GM23248 (cell line): ENCODE results near the gene ZCCHC10. TPM values are rescaled to one million over a fixed set of nuclear protein-coding genes. Genes with fewer than 3 reads are reported as not detected.

Experiments
- DNase-seq: peaks from one replicate; pipeline ENCODE4 v3.0.0-alpha.2; 2015
- H2AFZ ChIP-seq: fragments of 200-600 bp; sonication (generic); 2 replicates; pipeline ENCODE4 v1.6.1; 2016; ENCODE audit warnings: antibody characterized with exemption
- H3F3A ChIP-seq: fragments of 200-600 bp; sonication (generic); 2 replicates; pipeline ENCODE4 v1.6.1; 2016; ENCODE audit warnings: mild to moderate bottlenecking, antibody characterized with exemption, mixed run types; ENCODE audit not compliant: insufficient read depth
- H3K27ac ChIP-seq: fragments of 200-600 bp; sonication (generic); 2 replicates; pipeline ENCODE4 v1.5.1; 2016; ENCODE audit warnings: mild to moderate bottlenecking
- H3K27me3 ChIP-seq: fragments of 200-600 bp; sonication (generic); replicated peaks from 2 replicates; pipeline ENCODE4 v1.6.1; 2016; ENCODE audit warnings: mild to moderate bottlenecking; ENCODE audit not compliant: insufficient read depth
- H3K36me3 ChIP-seq: fragments of 200-600 bp; sonication (generic); 2 replicates; pipeline ENCODE4 v1.6.1; 2016; ENCODE audit warnings: low read depth, mild to moderate bottlenecking
- H3K4me1 ChIP-seq: fragments of 200-600 bp; sonication (generic); 2 replicates; pipeline ENCODE4 v1.6.1; 2016; ENCODE audit warnings: mild to moderate bottlenecking; ENCODE audit not compliant: insufficient read depth
- H3K4me2 ChIP-seq: fragments of 200-600 bp; sonication (generic); one replicate; pipeline ENCODE4 v1.6.1; 2016; ENCODE audit warnings: mild to moderate bottlenecking; ENCODE audit not compliant: unreplicated experiment
- H3K4me3 ChIP-seq: fragments of 200-600 bp; sonication (generic); 2 replicates; pipeline ENCODE4 v1.5.1; 2016; ENCODE audit warnings: mild to moderate bottlenecking
- H3K79me2 ChIP-seq: fragments of 200-600 bp; sonication (generic); 2 replicates; pipeline ENCODE4 v1.6.1; 2016; ENCODE audit warnings: mild to moderate bottlenecking; ENCODE audit not compliant: insufficient read depth
- H3K9ac ChIP-seq: fragments of 200-600 bp; sonication (generic); 2 replicates; pipeline ENCODE4 v1.6.1; 2016; ENCODE audit warnings: mild to moderate bottlenecking
- H3K9me2 ChIP-seq: fragments of 200-600 bp; sonication (generic); 2 replicates; pipeline ENCODE4 v1.6.1; 2016; ENCODE audit warnings: mixed run types, mild to moderate bottlenecking, moderate library complexity; ENCODE audit not compliant: insufficient read depth
- H3K9me3 ChIP-seq: fragments of 200-600 bp; sonication (generic); one replicate; pipeline ENCODE4 v1.6.1; 2017; ENCODE audit warnings: low read depth
- H4K20me1 ChIP-seq: fragments of 200-600 bp; sonication (generic); 2 replicates; pipeline ENCODE4 v1.6.0; 2016; ENCODE audit not compliant: insufficient read depth
- EZH2 ChIP-seq: fragments of 200-600 bp; sonication (generic); IDR thresholded peaks from 2 replicates; pipeline ENCODE4 v1.6.1; 2018; ENCODE audit warnings: antibody characterized with exemption, mild to moderate bottlenecking; ENCODE audit not compliant: insufficient read depth, poor library complexity, severe bottlenecking
- EZH2phosphoT487 ChIP-seq: fragments of 200-600 bp; sonication (generic); IDR thresholded peaks from 2 replicates; pipeline ENCODE4 v1.6.1; 2018; ENCODE audit warnings: antibody characterized with exemption, moderate library complexity, mild to moderate bottlenecking, low read depth; ENCODE audit not compliant: insufficient read depth
- WGBS, 2 experiments: methylation state at CpG; one replicate each; pipeline ENCODE4 v1.1.6; 2015 to 2017; ENCODE audit warnings: low lambda C conversion rate in 2 of 2, low coverage in 1 of 2; ENCODE audit errors: missing lambda C conversion rate in 2 of 2; 5-methylcytosine and 5-hydroxymethylcytosine counted together
- in situ Hi-C: fragments of 300-500 bp; cut with MboI; formaldehyde crosslinking; loops from 2 replicates; pipeline ENCODE4 v1.15.0; 2020
- polyA plus RNA-seq: library from polyadenylated mRNA; unstranded; fragments of >200 nt; fragmentation: Nextera tagmentation; extraction: Ambion mirVana; gene quantifications from 2 replicates; pipeline ENCODE4 v1.2.1, GENCODE V29; 2016
- total RNA-seq: library from RNA; depleted of rRNA; stranded (reverse); fragments of >200 nt; shearing (Covaris generic); gene quantifications from 2 replicates; pipeline ENCODE4 v1.2.3, GENCODE V29; 2014

The ZCCHC10 gene
- total and polyA plus RNA-seq, 2 experiments from 2014 or later: 9.5 to 22.6 TPM

- H4K20me1 ChIP-seq: peaks cover 7% of the 10 kb centered on the region
- in situ Hi-C loops: no loop called here
- no peaks in the 10 kb centered on the region for H3K9me3 ChIP-seq
- H3K9ac ChIP-seq: peak within 1 kb of the TSS; percentile 98
- H3K4me1 ChIP-seq: peaks cover 20% of the 10 kb centered on the region
- H3K9me2 ChIP-seq: no peaks in the 10 kb centered on the region
- no peak for TF ChIP-seq EZH2
- TF ChIP-seq EZH2phosphoT487: no peak
- peaks cover 56% of the 10 kb centered on the region for H3K79me2 ChIP-seq
- H3F3A ChIP-seq: peaks cover 25% of the 10 kb centered on the region
- H3K4me3 ChIP-seq: peak within 1 kb of the TSS; percentile 88
- peak; percentile 100 for DNase-seq
- H2AFZ ChIP-seq: peak within 1 kb of the TSS; percentile 75
- H3K36me3 ChIP-seq: no peaks in the 10 kb centered on the region
- WGBS, 2 experiments: 0 to 1% methylated on average over 68 of the region's 68 CpGs
- H3K27me3 ChIP-seq: no peaks in the 10 kb centered on the region
- peak within 1 kb of the TSS; percentile 96 for H3K27ac ChIP-seq
- peak within 1 kb of the TSS; percentile 96 for H3K4me2 ChIP-seq
Observed at GRCh38 chr5:133051542-133052316, 25.4 kb upstream of the ZCCHC10 start, which contains the start of gene HSPA4. HSPA4 (plus strand) TSS chr5:133052013; CDS start chr5:133052251, 238 bp downstream.

GRCh38 chr5:133051061-133051541 is 24.8 kb upstream of the ZCCHC10 start:
- Histone ChIP-seq H4K20me1 (peaks cover 7% of the 10 kb centered on the region), H3K4me3 (peak overlapping the region; percentile 88), H3F3A (peaks cover 25% of the 10 kb centered on the region), H3K79me2 (peaks cover 50% of the 10 kb centered on the region), H3K27me3 (no peaks in the 10 kb centered on the region), H3K9me3 (no peaks in the 10 kb centered on the region), H2AFZ (peak overlapping the region; percentile 74), H3K27ac (peak overlapping the region; percentile 96), H3K4me2 (peak overlapping the region; percentile 96), H3K9ac (peak overlapping the region; percentile 98), H3K9me2 (no peaks in the 10 kb centered on the region), H3K36me3 (no peaks in the 10 kb centered on the region), H3K4me1 (peaks cover 20% of the 10 kb centered on the region)
- peak; percentile 59 for DNase-seq
- no peak for TF ChIP-seq EZH2
- no peak for TF ChIP-seq EZH2phosphoT487
- WGBS, 2 experiments: 1% methylated on average over 15 of the region's 15 CpGs
- in situ Hi-C loops: no loop called here

GRCh38 chr5:133050521-133050920 is 24.2 kb upstream of the ZCCHC10 start:
- 35 to 43% methylated on average over 4 of the region's 4 CpGs for WGBS, 2 experiments
- Histone ChIP-seq H2AFZ (peak overlapping the region; percentile 74), H3F3A (peaks cover 25% of the 10 kb centered on the region), H3K27me3 (no peaks in the 10 kb centered on the region), H3K36me3 (no peaks in the 10 kb centered on the region), H3K4me2 (peak overlapping the region; percentile 96), H3K27ac (peak overlapping the region; percentile 96), H3K9me2 (no peaks in the 10 kb centered on the region), H3K9ac (peak overlapping the region; percentile 98), H3K4me1 (peaks cover 20% of the 10 kb centered on the region), H3K4me3 (peak overlapping the region; percentile 88), H3K9me3 (no peaks in the 10 kb centered on the region), H4K20me1 (peaks cover 7% of the 10 kb centered on the region), H3K79me2 (peaks cover 44% of the 10 kb centered on the region)
- TF ChIP-seq EZH2phosphoT487 (no peak), EZH2 (no peak)
- no peak for DNase-seq
- in situ Hi-C loops: no loop called here

DNA sequence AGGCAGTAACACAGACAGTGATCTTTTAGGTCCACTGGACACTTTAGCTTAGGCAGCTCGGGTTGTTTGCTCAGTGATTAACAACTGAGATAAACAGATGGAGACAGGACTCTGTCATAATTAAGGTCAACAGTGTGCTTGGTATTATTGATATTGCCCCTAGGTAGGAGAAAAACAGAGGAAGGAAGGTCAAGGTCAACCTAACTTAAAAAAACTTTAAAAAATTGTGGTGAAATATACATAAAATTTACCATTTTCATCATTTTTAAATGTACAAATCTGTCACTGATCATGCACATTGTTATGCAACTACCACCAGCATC is 23.3 kb upstream of the ZCCHC10 start:
- no peak overlapping the region; the same call in 1 of the 2 replicates for H3K9ac ChIP-seq
- WGBS, 2 experiments: 23 to 62% methylated on average over 1 of the region's 1 CpG

More for the DNA sequence above, 23.3 kb upstream of the ZCCHC10 start:
- peak overlapping the region; percentile 22 for H3K4me2 ChIP-seq
- no peaks in the 10 kb centered on the region for H3K27me3 ChIP-seq
- no peaks in the 10 kb centered on the region for H3K9me3 ChIP-seq
- H3K4me1 ChIP-seq: peaks cover 20% of the 10 kb centered on the region
- peaks cover 25% of the 10 kb centered on the region for H3F3A ChIP-seq
- peaks cover 35% of the 10 kb centered on the region for H3K79me2 ChIP-seq
- H3K27ac ChIP-seq: no peak overlapping the region
- no peak overlapping the region for H2AFZ ChIP-seq
- in situ Hi-C loops: no loop called here
- TF ChIP-seq EZH2phosphoT487: no peak
- no peaks in the 10 kb centered on the region for H3K9me2 ChIP-seq
- peaks cover 6% of the 10 kb centered on the region for H4K20me1 ChIP-seq
- DNase-seq: no peak
- H3K36me3 ChIP-seq: no peaks in the 10 kb centered on the region
- H3K4me3 ChIP-seq: no peak overlapping the region
